ENCODE data around the gene NFIA. TPM values are rescaled to one million over a fixed set of nuclear protein-coding genes. Genes with fewer than 3 reads are reported as not detected.

Gene NFIA
- total RNA-seq, 2 donors from 2014 or later, result 61.4 to 86.3 TPM

DNA sequence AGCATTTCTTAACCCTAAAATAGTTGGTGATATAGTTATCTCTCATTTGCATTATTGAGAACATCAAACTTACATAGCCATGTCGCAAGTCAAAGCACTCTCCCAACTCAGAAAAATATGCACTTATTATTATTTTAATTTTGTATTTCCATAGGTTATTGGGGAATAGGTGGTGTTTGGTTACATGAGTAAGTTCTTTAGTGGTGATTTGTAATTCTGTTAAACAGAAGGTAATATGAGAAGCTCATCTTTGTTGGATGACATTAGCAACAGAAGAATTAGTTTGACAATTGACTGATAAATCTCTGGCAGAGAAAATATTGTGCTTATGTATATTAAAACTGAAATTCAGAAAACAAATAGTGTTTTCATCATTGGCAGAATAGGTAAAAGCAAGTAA lies 154.8 kb downstream of the NFIA start:
- no peaks in the 10 kb centered on the region for H3K27me3 ChIP-seq (replicated peaks; ENCODE audit: insufficient read depth)
- peaks cover 4% of the 10 kb centered on the region for H3K4me1 ChIP-seq (replicated peaks)
- H3K27ac ChIP-seq, result no peak overlapping the region
- H3K36me3 ChIP-seq, result no peaks in the 10 kb centered on the region
- H3K4me3 ChIP-seq, result no peak overlapping the region
- intact Hi-C loops (cut with DNase I), result no loop called here
- H3K9me3 ChIP-seq, result no peaks in the 10 kb centered on the region
- 97% methylated on average over 1 of the region's 1 CpG for WGBS
- no peak for DNase-seq (ENCODE audit: low spot score)
- TF ChIP-seq CTCF (IDR thresholded peaks at IDR 0.05), result no peak
- no peak for TF ChIP-seq POLR2AphosphoS5 (IDR thresholded peaks at IDR 0.05)
- TF ChIP-seq POLR2A (IDR thresholded peaks at IDR 0.05), result no peak

DNA sequence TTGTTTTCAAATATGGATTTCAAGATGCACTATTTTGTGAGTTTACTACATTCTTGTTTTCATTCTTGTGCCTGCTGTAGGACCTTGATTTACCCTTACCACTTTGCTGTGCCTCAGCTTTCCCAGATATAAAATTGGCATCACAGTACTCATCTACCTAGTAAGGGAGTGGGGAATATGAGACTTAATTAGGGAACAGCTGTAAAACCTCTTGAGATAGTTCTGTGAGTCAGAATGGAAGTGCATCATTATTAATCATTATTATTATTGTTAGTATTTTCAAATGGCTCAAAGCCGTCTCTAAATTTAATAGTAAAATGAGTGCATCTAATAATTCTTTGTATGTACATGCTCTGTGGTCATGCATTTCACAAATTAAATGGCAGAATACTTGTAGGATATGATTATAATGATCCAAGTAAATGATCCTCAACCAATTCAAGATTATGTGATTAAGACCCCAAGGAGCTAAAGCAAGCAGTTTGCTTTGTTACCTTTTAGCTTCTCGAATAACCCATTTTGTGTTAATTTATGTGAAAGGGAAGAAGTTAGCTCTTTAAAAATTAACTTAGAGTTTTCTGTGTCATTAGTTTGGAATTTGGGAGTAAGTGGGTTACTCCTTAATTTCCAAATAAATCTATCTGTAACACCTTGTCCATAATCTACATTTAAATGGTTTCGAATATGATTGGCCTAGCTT lies 155.4 kb downstream of the NFIA start:
- intact Hi-C loops (cut with DNase I), result no loop called here
- peaks cover 4% of the 10 kb centered on the region for H3K4me1 ChIP-seq (replicated peaks)
- no peaks in the 10 kb centered on the region for H3K36me3 ChIP-seq
- 70% methylated on average over 3 of the region's 3 CpGs for WGBS
- no peak overlapping the region for H3K4me3 ChIP-seq
- no peaks in the 10 kb centered on the region for H3K9me3 ChIP-seq
- TF ChIP-seq CTCF (IDR thresholded peaks at IDR 0.05) (no peak), POLR2AphosphoS5 (IDR thresholded peaks at IDR 0.05) (no peak)
- H3K27me3 ChIP-seq (replicated peaks; ENCODE audit: insufficient read depth), result no peaks in the 10 kb centered on the region
- DNase-seq (ENCODE audit: low spot score), result no peak
- H3K27ac ChIP-seq, result no peak overlapping the region

DNA sequence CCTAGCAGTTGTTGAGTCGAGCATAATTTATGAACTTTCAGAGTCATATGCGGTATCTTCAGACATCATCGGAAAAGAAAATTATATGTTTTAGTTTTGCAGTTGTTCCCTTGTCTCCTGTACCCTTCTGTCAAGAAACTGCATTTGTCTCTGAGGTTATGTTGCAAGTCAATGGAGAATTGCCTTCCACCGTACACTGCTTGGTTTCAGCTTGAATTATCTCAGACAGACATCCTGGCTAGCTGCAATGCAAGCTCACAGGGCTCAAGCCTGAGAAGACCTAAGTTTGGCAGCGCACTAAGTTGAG lies 156.0 kb downstream of the NFIA start:
- no peak for DNase-seq (ENCODE audit: low spot score)
- H3K4me1 ChIP-seq (replicated peaks), result peaks cover 4% of the 10 kb centered on the region
- 83% methylated on average over 5 of the region's 5 CpGs for WGBS
- no peak overlapping the region for H3K4me3 ChIP-seq
- no peak for TF ChIP-seq POLR2AphosphoS5 (IDR thresholded peaks at IDR 0.05)
- TF ChIP-seq CTCF (IDR thresholded peaks at IDR 0.05), result no peak
- no peak for TF ChIP-seq POLR2A (IDR thresholded peaks at IDR 0.05)
- H3K36me3 ChIP-seq, result no peaks in the 10 kb centered on the region
- no peaks in the 10 kb centered on the region for H3K9me3 ChIP-seq
- intact Hi-C loops (cut with DNase I), result no loop called here
- H3K27ac ChIP-seq, result no peak overlapping the region
- no peaks in the 10 kb centered on the region for H3K27me3 ChIP-seq (replicated peaks; ENCODE audit: insufficient read depth)

DNA sequence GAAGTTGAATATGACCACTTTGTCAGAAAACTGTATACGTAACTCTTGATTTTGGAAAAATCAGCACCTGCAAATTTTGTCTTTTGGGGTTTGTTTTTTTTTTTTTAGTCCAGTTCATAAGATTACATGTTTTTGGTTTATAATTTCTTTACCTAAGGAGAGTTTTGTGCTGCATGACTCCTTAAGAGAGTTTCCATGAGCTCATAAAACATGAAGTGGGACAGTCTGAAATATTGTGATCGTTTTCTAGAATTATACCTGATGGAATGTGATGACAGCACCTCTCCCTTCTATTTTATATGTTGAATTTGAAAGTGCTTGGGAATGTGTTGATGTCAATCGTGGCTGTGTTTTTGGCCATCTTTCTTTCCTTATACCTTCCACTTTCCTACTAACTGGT lies 158.5 kb downstream of the NFIA start:
- intact Hi-C loops (cut with DNase I), result no loop called here
- H3K36me3 ChIP-seq, result no peaks in the 10 kb centered on the region
- no peaks in the 10 kb centered on the region for H3K27me3 ChIP-seq (replicated peaks; ENCODE audit: insufficient read depth)
- peak overlapping the region; percentile 57 to 67 for H3K27ac ChIP-seq
- H3K9me3 ChIP-seq, result no peaks in the 10 kb centered on the region
- no peak for DNase-seq (ENCODE audit: low spot score)
- peaks cover 4% of the 10 kb centered on the region for H3K4me1 ChIP-seq (replicated peaks)
- 44% methylated on average over 3 of the region's 3 CpGs for WGBS
- TF ChIP-seq POLR2AphosphoS5 (IDR thresholded peaks at IDR 0.05), result no peak
- no peak for TF ChIP-seq CTCF (IDR thresholded peaks at IDR 0.05)
- TF ChIP-seq POLR2A (IDR thresholded peaks at IDR 0.05), result no peak
- peak overlapping the region in 1 of 2 donors; percentile 12 for H3K4me3 ChIP-seq

- H3K4me3 ChIP-seq, result peak overlapping the region; percentile 11 to 16
- no peaks in the 10 kb centered on the region for H3K27me3 ChIP-seq (replicated peaks; ENCODE audit: insufficient read depth)
- H3K4me1 ChIP-seq (replicated peaks), result peaks cover 4% of the 10 kb centered on the region
- H3K27ac ChIP-seq, result peak overlapping the region; percentile 57 to 67
- H3K36me3 ChIP-seq, result no peaks in the 10 kb centered on the region
- TF ChIP-seq POLR2A (IDR thresholded peaks at IDR 0.05) (no peak), POLR2AphosphoS5 (IDR thresholded peaks at IDR 0.05) (peak; percentile 71)
- intact Hi-C loops (cut with DNase I), result no loop called here
- 3% methylated on average over 4 of the region's 4 CpGs for WGBS
- peak; percentile 80 for DNase-seq (ENCODE audit: low spot score)
- H3K9me3 ChIP-seq, result no peaks in the 10 kb centered on the region
Observed at GRCh38 chr1:61241411-61241838, 159.1 kb downstream of the NFIA start.

Measured in prostate gland (tissue), 2 donors.